HepG2 (cell line): ENCODE data around the gene OGFR. TPM values are rescaled to one million over a fixed set of nuclear protein-coding genes. Genes with fewer than 3 reads are reported as not detected.

Experiments
- CENPT ChIP-seq: sonication (generic); formaldehyde crosslinking; IDR thresholded peaks from 2 replicates; pipeline ENCODE4 v1.8.0; 2022; ENCODE audit warnings: low read depth, mild to moderate bottlenecking, moderate library complexity, missing genetic modification reagents
- EP300 ChIP-seq, 3 experiments: sonication (generic) in 1 of 3; formaldehyde crosslinking in 1 of 3; IDR thresholded peaks; 2 replicates each; pipeline versions ENCODE4 v1.5.1 to v1.6.1; 2011 to 2020; ENCODE audit warnings: low read depth in 2 of 3, low read length in 2 of 3, borderline replicate concordance in 1 of 3, improper control_type of control experiment in 1 of 3, mild to moderate bottlenecking in 1 of 3, missing genetic modification reagents in 1 of 3, moderate library complexity in 1 of 3
- FOXC1 ChIP-seq: sonication (generic); formaldehyde crosslinking; IDR thresholded peaks from 2 replicates; pipeline ENCODE4 v1.8.0; 2022; ENCODE audit warnings: mild to moderate bottlenecking, missing genetic modification reagents, borderline replicate concordance
- GABPA ChIP-seq, 2 experiments: IDR thresholded peaks; 2 replicates each; pipeline ENCODE4 v1.6.1; 2011 to 2016; ENCODE audit warnings: low read depth in 2 of 2, low read length in 1 of 2, missing biosample characterization in 1 of 2, missing genetic modification characterization in 1 of 2
- KAT2B ChIP-seq: fragments of 150-350 bp; IDR thresholded peaks from 2 replicates; pipeline ENCODE4 v1.6.1; 2014; ENCODE audit warnings: low read depth, low read length, borderline replicate concordance
- KLF13 ChIP-seq: sonication (generic); formaldehyde crosslinking; IDR thresholded peaks from 2 replicates; pipeline ENCODE4 v1.4.0; 2020; ENCODE audit warnings: mild to moderate bottlenecking, missing genetic modification reagents
- MXI1 ChIP-seq: IDR thresholded peaks from 3 replicates; pipeline ENCODE4 v1.6.1; 2012; ENCODE audit warnings: low read depth, low read length, inconsistent platforms, borderline replicate concordance
- NFE2 ChIP-seq: sonication (generic); formaldehyde crosslinking; IDR thresholded peaks from 2 replicates; pipeline ENCODE4 v1.4.0; 2020; ENCODE audit warnings: missing genetic modification reagents
- PITX1 ChIP-seq: sonication (generic); formaldehyde crosslinking; IDR thresholded peaks from 2 replicates; pipeline ENCODE4 v1.5.1; 2020; ENCODE audit warnings: mild to moderate bottlenecking, missing genetic modification reagents
- POLR2G ChIP-seq: fragments of 200-400 bp; formaldehyde crosslinking; IDR thresholded peaks from 2 replicates; pipeline ENCODE4 v1.6.1; 2018; ENCODE audit warnings: mild to moderate bottlenecking, low read depth, low read length, moderate library complexity
- SNAPC2 ChIP-seq: sonication (generic); formaldehyde crosslinking; IDR thresholded peaks from 2 replicates; pipeline ENCODE4 v1.8.1; 2022; ENCODE audit warnings: mild to moderate bottlenecking, missing genetic modification reagents
- TP53 ChIP-seq: sonication (generic); formaldehyde crosslinking; conservative IDR thresholded peaks from 2 replicates; pipeline ENCODE4 v1.4.0; 2020; ENCODE audit warnings: missing genetic modification reagents
- ZBTB38 ChIP-seq: sonication (generic); formaldehyde crosslinking; IDR thresholded peaks from 2 replicates; pipeline ENCODE4 v1.5.1; 2020; ENCODE audit warnings: mild to moderate bottlenecking, missing genetic modification reagents
- ZBTB42 ChIP-seq: sonication (generic); formaldehyde crosslinking; IDR thresholded peaks from 2 replicates; pipeline ENCODE4 v1.5.0; 2020; ENCODE audit warnings: mild to moderate bottlenecking, missing genetic modification reagents
- ZNF468 ChIP-seq: sonication (generic); formaldehyde crosslinking; IDR thresholded peaks from 2 replicates; pipeline ENCODE4 v1.8.0; 2022; ENCODE audit warnings: mild to moderate bottlenecking, moderate library complexity, missing genetic modification reagents
- ZNF563 ChIP-seq: sonication (generic); formaldehyde crosslinking; IDR thresholded peaks from 2 replicates; pipeline ENCODE4 v1.8.0; 2022; ENCODE audit warnings: mild to moderate bottlenecking, moderate library complexity, missing genetic modification reagents
- polyA plus RNA-seq, 8 experiments: library from polyadenylated mRNA; depleted of rRNA in 3 of 8; stranded (reverse) in 7 of 8; unstranded in 1 of 8; fragments of >200 nt; fragmentation: Illumina TruSeq in 4 of 8; extraction: Trizol in 4 of 8; gene quantifications; 2 replicates each; pipeline versions ENCODE4 v1.2.1 to v1.2.3, GENCODE V29; 2011 to 2016; ENCODE audit warnings: low read depth in 4 of 8, missing spikeins in 1 of 8, mixed read lengths in 1 of 8; ENCODE audit not compliant: insufficient read depth in 1 of 8
- total RNA-seq, 5 experiments: library from RNA; depleted of rRNA; stranded (reverse); fragments of >200 nt; fragmentation: Illumina TruSeq; extraction: Trizol; gene quantifications; 2 replicates each; pipeline ENCODE4 v1.2.3, GENCODE V29; 2016; ENCODE audit warnings: low read depth in 1 of 5
- TF ChIP-seq, protein P1 (sequence below): sonication (generic); formaldehyde crosslinking; IDR thresholded peaks from 2 replicates; pipeline ENCODE4 v1.4.0; 2020; ENCODE audit warnings: mild to moderate bottlenecking, missing genetic modification reagents, borderline replicate concordance
- TF ChIP-seq, protein P2 (sequence below): sonication (generic); formaldehyde crosslinking; conservative IDR thresholded peaks from 2 replicates; pipeline ENCODE4 v1.8.0; 2022; ENCODE audit warnings: mild to moderate bottlenecking, moderate library complexity, missing genetic modification reagents
- TF ChIP-seq, protein P3 (sequence below): IDR thresholded peaks from 2 replicates; pipeline ENCODE4 v1.6.1; 2016; ENCODE audit warnings: missing biosample characterization, missing genetic modification reagents, low read depth

OGFR gene
- total and polyA plus RNA-seq, 2 of the 13 experiments (the other 11 are each of a cell fraction or from before 2014, with no cell fraction given), result 47.7 to 81.8 TPM

DNA sequence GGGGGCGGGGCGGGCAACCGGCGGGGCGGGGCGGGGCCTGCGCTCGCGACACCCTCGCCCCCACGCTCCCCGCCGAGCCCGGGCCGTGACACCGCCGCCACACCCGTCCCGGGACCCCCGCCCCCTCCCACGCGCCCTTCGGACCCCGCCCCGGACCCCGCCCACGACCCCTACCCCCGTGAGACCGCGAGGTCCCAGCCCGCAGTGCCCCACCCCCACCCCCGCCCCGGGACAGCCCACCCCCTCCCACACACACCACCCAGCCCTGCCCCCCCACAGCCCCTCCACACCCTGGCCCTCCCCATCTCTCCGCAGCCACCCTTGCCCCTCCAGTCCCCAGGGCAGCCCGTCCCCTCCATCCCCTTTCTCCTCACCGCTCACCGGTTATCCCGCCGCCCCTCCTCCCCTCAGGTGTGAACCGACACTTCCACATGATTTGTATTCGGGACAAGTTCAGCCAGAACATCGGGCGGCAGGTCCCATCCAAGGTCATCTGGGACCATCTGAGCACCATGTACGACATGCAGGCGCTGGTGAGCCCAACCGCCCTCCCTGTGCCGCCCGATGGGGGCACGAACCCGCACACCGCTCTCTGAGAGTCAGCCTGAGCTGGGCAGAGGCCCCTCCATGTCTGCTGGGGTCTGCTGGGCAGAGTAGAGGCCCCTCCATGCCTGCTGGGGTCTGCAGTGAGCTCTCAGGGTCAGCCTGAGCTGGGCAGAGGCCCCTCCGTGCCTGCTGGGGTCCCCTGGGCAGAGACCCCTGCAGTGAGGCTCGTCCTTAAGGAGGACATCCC is 7.7 kb upstream of the OGFR start (continued):
- TF ChIP-seq EP300 (IDR thresholded peaks at IDR 0.05; ENCODE audit: low read depth in 2 of 2, low read length in 2 of 2) (no peak), EP300 (CRISPR knock-in tag; IDR thresholded peaks at IDR 0.05; ENCODE audit: borderline replicate concordance) (no peak), MXI1 (no peak), TP53 (CRISPR knock-in tag) (no peak), NFE2 (CRISPR knock-in tag) (no peak), SNAPC2 (CRISPR knock-in tag) (no peak), ZNF468 (CRISPR knock-in tag) (no peak), ZBTB38 (CRISPR knock-in tag) (peak; percentile 81; the same call in 1 of the 2 replicates), FOXC1 (no peak), KAT2B (no peak), CENPT (CRISPR knock-in tag) (0 out of 2 replicates have a peak, but pooled peaks have one; percentile 12), KLF13 (CRISPR knock-in tag) (no peak; the same call in 1 of the 2 replicates), ZNF563 (CRISPR knock-in tag) (no peak), PITX1 (CRISPR knock-in tag) (peak; percentile 15; the same call in 1 of the 2 replicates), POLR2G (no peak), ZBTB42 (CRISPR knock-in tag) (no peak), GABPA (IDR thresholded peaks at IDR 0.05; ENCODE audit: low read depth, low read length) (no peak), GABPA (CRISPR knock-in tag; IDR thresholded peaks at IDR 0.05; ENCODE audit: low read depth) (no peak)
- TF ChIP-seq, protein P1, sequence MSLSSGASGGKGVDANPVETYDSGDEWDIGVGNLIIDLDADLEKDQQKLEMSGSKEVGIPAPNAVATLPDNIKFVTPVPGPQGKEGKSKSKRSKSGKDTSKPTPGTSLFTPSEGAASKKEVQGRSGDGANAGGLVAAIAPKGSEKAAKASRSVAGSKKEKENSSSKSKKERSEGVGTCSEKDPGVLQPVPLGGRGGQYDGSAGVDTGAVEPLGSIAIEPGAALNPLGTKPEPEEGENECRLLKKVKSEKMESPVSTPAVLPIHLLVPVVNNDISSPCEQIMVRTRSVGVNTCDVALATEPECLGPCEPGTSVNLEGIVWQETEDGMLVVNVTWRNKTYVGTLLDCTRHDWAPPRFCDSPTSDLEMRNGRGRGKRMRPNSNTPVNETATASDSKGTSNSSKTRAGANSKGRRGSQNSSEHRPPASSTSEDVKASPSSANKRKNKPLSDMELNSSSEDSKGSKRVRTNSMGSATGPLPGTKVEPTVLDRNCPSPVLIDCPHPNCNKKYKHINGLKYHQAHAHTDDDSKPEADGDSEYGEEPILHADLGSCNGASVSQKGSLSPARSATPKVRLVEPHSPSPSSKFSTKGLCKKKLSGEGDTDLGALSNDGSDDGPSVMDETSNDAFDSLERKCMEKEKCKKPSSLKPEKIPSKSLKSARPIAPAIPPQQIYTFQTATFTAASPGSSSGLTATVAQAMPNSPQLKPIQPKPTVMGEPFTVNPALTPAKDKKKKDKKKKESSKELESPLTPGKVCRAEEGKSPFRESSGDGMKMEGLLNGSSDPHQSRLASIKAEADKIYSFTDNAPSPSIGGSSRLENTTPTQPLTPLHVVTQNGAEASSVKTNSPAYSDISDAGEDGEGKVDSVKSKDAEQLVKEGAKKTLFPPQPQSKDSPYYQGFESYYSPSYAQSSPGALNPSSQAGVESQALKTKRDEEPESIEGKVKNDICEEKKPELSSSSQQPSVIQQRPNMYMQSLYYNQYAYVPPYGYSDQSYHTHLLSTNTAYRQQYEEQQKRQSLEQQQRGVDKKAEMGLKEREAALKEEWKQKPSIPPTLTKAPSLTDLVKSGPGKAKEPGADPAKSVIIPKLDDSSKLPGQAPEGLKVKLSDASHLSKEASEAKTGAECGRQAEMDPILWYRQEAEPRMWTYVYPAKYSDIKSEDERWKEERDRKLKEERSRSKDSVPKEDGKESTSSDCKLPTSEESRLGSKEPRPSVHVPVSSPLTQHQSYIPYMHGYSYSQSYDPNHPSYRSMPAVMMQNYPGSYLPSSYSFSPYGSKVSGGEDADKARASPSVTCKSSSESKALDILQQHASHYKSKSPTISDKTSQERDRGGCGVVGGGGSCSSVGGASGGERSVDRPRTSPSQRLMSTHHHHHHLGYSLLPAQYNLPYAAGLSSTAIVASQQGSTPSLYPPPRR (CRISPR knock-in tag), result no peak
- TF ChIP-seq, protein P2, sequence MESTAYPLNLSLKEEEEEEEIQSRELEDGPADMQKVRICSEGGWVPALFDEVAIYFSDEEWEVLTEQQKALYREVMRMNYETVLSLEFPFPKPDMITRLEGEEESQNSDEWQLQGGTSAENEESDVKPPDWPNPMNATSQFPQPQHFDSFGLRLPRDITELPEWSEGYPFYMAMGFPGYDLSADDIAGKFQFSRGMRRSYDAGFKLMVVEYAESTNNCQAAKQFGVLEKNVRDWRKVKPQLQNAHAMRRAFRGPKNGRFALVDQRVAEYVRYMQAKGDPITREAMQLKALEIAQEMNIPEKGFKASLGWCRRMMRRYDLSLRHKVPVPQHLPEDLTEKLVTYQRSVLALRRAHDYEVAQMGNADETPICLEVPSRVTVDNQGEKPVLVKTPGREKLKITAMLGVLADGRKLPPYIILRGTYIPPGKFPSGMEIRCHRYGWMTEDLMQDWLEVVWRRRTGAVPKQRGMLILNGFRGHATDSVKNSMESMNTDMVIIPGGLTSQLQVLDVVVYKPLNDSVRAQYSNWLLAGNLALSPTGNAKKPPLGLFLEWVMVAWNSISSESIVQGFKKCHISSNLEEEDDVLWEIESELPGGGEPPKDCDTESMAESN (CRISPR knock-in tag), result no peak
- TF ChIP-seq, protein P3, sequence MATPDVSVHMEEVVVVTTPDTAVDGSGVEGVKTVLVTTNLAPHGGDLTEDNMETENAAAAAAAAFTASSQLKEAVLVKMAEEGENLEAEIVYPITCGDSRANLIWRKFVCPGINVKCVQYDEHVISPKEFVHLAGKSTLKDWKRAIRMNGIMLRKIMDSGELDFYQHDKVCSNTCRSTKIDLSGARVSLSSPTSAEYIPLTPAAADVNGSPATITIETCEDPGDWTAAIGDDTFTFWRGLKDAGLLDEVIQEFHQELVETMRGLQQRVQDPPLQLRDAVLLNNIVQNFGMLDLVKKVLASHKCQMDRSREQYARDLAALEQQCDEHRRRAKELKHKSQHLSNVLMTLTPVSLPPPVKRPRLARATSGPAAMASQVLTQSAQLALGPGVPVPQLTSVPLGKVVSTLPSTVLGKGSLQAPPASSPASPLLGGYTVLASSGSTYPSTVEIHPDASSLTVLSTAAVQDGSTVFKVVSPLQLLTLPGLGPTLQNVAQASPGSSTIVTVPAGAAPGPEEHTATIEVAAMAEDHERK, result no peak
